Measurements from ENCODE around the gene RHEB. TPM values are rescaled to one million over a fixed set of nuclear protein-coding genes. Genes with fewer than 3 reads are reported as not detected.

RHEB gene
- total RNA-seq, 1 donor, result 98.8 TPM

GRCh38 chr7:151482883-151483710 is 36.6 kb downstream of the RHEB start:
- TF ChIP-seq, protein P1, sequence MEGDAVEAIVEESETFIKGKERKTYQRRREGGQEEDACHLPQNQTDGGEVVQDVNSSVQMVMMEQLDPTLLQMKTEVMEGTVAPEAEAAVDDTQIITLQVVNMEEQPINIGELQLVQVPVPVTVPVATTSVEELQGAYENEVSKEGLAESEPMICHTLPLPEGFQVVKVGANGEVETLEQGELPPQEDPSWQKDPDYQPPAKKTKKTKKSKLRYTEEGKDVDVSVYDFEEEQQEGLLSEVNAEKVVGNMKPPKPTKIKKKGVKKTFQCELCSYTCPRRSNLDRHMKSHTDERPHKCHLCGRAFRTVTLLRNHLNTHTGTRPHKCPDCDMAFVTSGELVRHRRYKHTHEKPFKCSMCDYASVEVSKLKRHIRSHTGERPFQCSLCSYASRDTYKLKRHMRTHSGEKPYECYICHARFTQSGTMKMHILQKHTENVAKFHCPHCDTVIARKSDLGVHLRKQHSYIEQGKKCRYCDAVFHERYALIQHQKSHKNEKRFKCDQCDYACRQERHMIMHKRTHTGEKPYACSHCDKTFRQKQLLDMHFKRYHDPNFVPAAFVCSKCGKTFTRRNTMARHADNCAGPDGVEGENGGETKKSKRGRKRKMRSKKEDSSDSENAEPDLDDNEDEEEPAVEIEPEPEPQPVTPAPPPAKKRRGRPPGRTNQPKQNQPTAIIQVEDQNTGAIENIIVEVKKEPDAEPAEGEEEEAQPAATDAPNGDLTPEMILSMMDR (IDR thresholded peaks at IDR 0.05; ENCODE audit: insufficient read depth, low read length), result no peak
- no peak for DNase-seq (ENCODE audit: low read depth)
- no peak overlapping the region for H3K4me3 ChIP-seq (ENCODE audit: low read depth, low read length)

DNA sequence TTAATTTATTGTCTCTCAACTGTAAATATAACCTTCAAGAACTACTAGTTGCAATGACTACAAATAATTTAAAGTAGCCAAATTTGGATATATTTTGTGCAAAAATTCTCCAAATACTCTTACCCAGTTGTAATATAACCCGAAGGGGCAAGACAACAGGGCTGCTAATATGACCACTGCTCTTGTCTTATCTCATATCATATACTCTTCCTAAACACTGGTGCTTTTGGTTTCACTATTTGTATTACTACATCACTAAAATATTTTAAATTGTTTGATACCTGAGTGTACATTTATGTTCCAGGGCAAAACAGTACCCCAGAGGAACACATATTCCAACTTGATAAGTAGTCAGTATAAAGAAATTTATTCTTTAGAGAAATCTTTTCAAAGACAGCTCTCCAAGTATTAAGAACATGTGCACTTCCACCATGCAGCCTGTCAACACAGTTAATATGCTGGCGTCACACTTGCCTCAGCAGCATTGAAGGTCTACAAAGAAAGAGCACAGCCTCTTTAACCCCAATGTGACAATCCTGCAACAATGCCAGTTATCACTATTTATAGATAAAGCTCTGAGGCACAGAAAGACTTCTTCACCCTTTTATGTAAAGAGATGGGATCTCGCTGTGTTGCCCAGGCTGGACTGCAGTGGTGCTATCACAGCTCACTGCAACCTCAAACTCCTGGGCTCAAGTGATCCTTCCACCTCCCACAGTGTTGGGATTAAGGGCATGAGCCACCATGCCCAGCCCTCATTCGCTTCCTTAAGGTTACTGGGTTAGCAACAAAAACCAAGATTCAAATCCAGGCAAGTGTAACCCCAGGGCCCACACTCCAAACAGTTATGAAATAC is 37.8 kb downstream of the RHEB start:
- DNase-seq (ENCODE audit: low read depth), result no peak
- H3K4me3 ChIP-seq (ENCODE audit: low read depth, low read length), result no peak overlapping the region
- TF ChIP-seq, protein P1 (IDR thresholded peaks at IDR 0.05; ENCODE audit: insufficient read depth, low read length), result no peak

GRCh38 chr7:151477867-151478266 is 41.8 kb downstream of the RHEB start:
- TF ChIP-seq, protein P1 (IDR thresholded peaks at IDR 0.05; ENCODE audit: insufficient read depth, low read length), result no peak
- H3K4me3 ChIP-seq (ENCODE audit: low read depth, low read length), result no peak overlapping the region
- no peak for DNase-seq (ENCODE audit: low read depth)

DNA sequence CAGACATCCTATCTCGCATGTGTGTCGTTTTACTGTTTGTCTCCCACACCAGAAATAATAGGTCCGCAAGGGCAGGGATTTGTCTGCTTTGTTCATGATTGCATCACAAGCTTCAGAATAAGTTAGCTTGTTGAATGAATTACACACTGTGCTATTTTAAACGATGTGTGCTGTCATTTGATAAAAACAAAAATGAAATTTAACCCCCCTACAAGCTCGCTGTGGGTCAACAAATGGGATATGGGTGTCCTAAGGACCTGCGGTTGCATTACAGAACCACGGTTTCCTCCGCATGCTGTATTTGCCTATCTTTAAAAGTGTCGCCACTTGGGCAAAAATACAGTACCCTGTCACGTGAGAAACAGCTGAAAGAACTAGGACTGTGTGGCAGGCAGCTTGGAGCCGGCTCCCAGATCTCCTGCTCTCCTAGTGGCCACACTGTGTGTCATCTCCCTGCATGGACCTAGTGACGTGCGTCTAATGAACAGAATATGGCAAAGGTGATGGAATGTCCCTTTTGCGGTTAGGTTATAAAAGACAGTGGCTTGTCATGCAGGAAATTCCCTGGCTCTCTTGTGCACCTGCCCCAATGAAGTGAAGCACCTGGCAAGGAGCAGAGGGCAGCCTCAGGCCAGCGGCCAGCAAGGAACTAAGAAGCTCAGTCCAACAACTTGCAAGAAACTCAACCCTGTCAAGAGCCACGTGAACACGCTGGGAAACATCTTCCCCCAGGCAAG is 46.9 kb downstream of the RHEB start:
- TF ChIP-seq, protein P1 (IDR thresholded peaks at IDR 0.05; ENCODE audit: insufficient read depth, low read length), result no peak
- no peak overlapping the region for H3K4me3 ChIP-seq (ENCODE audit: low read depth, low read length)
- DNase-seq (ENCODE audit: low read depth), result no peak

DNA sequence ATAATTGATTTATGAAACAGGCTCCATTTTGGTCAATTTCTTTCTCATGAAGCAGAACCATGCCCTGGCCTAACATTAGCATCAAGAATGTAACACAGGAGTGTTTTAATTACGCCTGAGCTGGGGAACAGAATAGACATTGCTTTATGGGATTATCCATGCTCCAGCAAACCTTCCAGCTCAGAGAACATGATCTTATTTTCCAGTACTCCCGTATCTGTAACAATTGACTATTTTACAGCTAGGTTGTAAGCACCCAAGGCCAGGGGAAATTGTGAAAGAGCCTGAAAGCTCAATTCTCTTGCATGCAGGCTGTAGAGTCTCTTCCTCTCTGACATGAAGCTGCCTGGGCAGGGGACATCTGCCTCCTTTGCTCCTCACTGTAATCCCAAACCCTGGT is 49.0 kb downstream of the RHEB start:
- TF ChIP-seq, protein P1 (IDR thresholded peaks at IDR 0.05; ENCODE audit: insufficient read depth, low read length), result no peak
- no peak for DNase-seq (ENCODE audit: low read depth)
- no peak overlapping the region for H3K4me3 ChIP-seq (ENCODE audit: low read depth, low read length)

GRCh38 chr7:151469281-151469680 is 50.4 kb downstream of the RHEB start:
- TF ChIP-seq, protein P1 (IDR thresholded peaks at IDR 0.05; ENCODE audit: insufficient read depth, low read length), result no peak
- DNase-seq (ENCODE audit: low read depth), result no peak

More at GRCh38 chr7:151469281-151469680, 50.4 kb downstream of the RHEB start:
- no peak overlapping the region for H3K4me3 ChIP-seq (ENCODE audit: low read depth, low read length)

Data from fibroblast of the aortic adventitia (primary cell).